ENCODE results near the gene NOL4L. TPM values are rescaled to one million over a fixed set of nuclear protein-coding genes. Genes with fewer than 3 reads are reported as not detected.
A peak's percentile ranks its signal among the peaks of the same experiment; 100 is the strongest.

NOL4L gene
- total RNA-seq, 1 donor from 2014 or later = 19.7 TPM

DNA sequence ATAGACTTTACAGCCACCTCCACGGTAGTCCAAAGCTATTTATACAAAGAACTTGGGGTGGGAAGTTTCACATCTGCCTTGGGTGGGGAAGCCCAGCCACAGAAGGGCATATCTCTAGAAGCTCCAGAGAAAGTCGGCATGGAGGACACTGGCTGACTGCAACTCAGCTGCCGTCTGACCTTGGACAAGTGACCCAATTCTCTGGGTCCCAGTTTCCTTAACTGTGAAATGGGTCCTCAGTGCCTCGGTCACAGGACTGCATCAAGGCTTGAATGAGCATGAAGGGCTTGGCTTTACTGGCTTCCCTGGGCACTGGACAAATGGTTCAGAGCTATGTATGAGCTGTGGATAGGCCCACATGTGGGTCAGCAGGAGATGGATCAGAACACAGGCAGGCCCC is 58.6 kb downstream of the NOL4L start:
- Histone ChIP-seq H3K9me3 (no peaks in the 10 kb centered on the region), H3K36me3 (no peaks in the 10 kb centered on the region), H3K27ac (no peak overlapping the region), H3K4me3 (no peak overlapping the region), H3K27me3 (no peaks in the 10 kb centered on the region), H3K4me1 (no peaks in the 10 kb centered on the region)
- DNase-seq (no peak), ATAC-seq (no peak)
- TF ChIP-seq, protein P1, sequence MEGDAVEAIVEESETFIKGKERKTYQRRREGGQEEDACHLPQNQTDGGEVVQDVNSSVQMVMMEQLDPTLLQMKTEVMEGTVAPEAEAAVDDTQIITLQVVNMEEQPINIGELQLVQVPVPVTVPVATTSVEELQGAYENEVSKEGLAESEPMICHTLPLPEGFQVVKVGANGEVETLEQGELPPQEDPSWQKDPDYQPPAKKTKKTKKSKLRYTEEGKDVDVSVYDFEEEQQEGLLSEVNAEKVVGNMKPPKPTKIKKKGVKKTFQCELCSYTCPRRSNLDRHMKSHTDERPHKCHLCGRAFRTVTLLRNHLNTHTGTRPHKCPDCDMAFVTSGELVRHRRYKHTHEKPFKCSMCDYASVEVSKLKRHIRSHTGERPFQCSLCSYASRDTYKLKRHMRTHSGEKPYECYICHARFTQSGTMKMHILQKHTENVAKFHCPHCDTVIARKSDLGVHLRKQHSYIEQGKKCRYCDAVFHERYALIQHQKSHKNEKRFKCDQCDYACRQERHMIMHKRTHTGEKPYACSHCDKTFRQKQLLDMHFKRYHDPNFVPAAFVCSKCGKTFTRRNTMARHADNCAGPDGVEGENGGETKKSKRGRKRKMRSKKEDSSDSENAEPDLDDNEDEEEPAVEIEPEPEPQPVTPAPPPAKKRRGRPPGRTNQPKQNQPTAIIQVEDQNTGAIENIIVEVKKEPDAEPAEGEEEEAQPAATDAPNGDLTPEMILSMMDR (IDR thresholded peaks at IDR 0.05) = no peak
- intact Hi-C loops (cut with DNase I) = no loop called here

DNA sequence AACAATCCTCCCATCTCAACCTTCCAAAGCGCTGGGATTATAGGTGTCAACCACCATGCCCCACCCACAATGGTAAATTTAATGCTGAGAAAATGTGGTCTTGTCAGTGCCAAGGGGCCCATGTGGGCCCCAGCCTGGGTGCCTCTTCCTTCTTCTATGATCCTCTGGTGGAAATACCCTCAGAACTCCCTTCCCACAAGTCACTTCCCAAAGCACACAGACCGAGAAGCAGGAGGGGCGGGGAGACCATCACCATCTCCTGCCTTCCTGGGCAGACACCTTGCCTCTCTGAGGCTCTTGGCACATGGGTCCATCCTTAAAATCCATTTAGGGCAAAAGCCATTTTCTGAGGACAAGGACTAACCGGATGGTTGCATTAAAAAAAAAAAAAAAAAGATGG is 59.0 kb downstream of the NOL4L start:
- no peaks in the 10 kb centered on the region for H3K36me3 ChIP-seq
- intact Hi-C loops (cut with DNase I) = no loop called here
- no peak overlapping the region for H3K27ac ChIP-seq
- DNase-seq (no peak), ATAC-seq (no peak)
- TF ChIP-seq, protein P1 (IDR thresholded peaks at IDR 0.05) = no peak
- H3K4me3 ChIP-seq = no peak overlapping the region
- no peaks in the 10 kb centered on the region for H3K4me1 ChIP-seq
- no peaks in the 10 kb centered on the region for H3K9me3 ChIP-seq
- H3K27me3 ChIP-seq = no peaks in the 10 kb centered on the region

DNA sequence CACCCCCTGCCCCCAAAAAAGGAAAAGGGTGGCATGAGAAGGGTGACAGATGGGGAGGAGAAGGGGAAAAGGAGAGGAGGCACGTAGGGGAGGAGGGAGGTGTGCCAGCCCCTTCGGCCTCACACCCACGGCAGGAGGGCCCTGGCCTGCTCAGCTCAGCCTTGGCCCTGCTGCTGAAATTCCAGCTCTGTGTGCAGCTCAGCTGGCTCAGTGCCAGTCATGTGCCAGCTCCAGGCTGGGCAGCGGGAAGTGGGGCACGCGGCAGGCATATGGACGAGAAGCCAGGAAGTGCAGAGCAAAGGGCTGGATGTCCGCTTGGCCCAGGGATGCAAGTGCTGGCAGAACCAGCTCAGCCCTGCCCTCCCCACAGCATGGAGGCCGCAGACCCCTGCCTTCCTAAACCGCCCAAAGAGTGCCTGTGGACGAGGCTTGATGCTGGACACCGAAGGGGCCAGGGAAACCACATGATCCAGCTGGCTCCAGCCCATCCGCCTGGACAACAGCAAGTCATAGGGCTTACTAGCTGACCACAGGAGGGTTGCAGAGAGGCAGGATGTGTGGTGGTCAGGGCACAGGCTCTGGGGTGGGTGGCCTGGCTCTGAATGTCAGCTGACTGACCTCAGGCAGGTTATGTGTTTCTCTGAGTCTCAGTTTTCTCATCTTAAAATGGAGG is 60.2 kb downstream of the NOL4L start:
- peak; percentile 85 for DNase-seq
- no peak overlapping the region for H3K27ac ChIP-seq
- no peaks in the 10 kb centered on the region for H3K4me1 ChIP-seq
- TF ChIP-seq, protein P1 (IDR thresholded peaks at IDR 0.05) = no peak
- no peaks in the 10 kb centered on the region for H3K9me3 ChIP-seq
- no peaks in the 10 kb centered on the region for H3K27me3 ChIP-seq
- ATAC-seq = peak; percentile 52
- H3K36me3 ChIP-seq = no peaks in the 10 kb centered on the region
- H3K4me3 ChIP-seq = no peak overlapping the region
- intact Hi-C loops (cut with DNase I) = loop anchor here (5.0 kb wide), 1 partner anchor 127 kb away; no protein-coding TSS in a partner anchor

DNA sequence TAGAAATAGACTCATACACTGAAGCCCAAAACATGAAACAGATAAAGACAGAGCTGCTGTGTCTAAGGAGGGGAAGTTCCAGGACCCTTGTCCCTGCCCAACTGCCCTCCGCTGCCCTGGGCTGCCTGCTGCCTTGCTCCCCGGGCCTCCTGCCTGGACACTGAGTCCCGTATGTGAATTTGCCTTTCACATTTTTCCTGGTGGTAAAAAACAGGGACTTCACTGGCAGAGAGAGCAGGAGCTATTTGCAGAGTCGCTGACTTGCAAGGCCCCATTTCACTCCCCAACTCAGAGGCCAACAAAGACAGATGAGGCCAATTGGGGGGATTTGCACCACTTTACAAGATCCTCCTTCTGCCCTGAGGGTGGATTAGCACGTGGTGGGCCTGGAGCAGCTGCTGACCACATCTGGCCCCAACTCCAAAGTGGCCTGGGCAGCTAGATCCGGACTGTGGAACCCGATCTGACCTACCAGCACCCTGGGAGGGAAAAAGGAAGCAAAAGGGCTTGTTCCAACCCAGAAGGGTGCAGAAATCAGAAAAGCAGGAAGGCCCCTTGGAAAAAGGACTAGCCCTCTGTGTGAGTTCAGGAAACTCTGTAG is 61.4 kb downstream of the NOL4L start:
- no peaks in the 10 kb centered on the region for H3K36me3 ChIP-seq
- no peaks in the 10 kb centered on the region for H3K9me3 ChIP-seq
- intact Hi-C loops (cut with DNase I) = loop anchor here (5.0 kb wide), 1 partner anchor 129 kb away; no protein-coding TSS in a partner anchor
- TF ChIP-seq, protein P1 (IDR thresholded peaks at IDR 0.05) = no peak
- ATAC-seq (no peak), DNase-seq (no peak)
- H3K4me1 ChIP-seq = no peaks in the 10 kb centered on the region
- H3K27ac ChIP-seq = no peak overlapping the region
- no peak overlapping the region for H3K4me3 ChIP-seq
- H3K27me3 ChIP-seq = no peaks in the 10 kb centered on the region

DNA sequence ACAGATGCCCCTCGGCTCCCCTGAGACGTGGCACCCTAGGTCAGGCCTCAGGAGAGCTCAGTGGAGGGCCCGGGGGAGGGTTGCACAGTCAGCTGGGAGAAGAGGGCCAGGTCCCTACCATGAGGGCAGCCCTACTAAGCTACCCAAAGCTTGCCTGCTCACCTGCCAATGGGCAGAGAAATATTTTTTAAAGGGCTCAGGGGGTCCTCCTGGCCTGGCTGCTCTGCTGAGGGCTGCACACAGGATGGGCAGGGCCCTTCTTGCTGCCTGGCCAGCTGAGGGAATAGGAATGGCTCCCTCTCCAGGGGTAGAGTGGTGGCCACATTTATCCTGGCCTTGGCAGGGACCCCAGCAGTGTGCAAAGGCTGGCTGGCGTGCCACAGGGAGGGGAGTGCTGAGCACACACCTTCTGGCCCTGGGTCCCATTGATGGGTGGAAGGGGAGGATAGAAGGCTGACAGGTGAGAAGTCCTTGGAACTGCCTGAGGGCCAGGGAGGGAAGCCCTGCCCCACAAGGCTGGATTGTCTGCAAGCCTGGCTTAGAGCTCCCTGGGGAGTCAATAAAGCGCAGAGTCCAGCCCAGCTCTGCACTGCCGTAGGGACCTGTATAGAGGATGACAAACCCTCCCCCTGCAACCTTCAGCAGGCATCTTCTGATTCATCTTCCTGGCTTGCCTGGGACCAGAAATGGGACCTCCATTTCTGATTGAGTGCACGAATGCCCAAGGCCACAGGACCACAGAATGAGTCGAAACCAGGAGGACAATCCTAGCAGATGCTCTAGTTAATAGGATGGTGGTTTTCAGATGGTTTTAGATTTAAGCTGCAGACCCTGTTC is 62.1 kb downstream of the NOL4L start:
- no peak overlapping the region for H3K4me3 ChIP-seq
- no peaks in the 10 kb centered on the region for H3K36me3 ChIP-seq
- TF ChIP-seq, protein P1 (IDR thresholded peaks at IDR 0.05) = no peak
- no peaks in the 10 kb centered on the region for H3K9me3 ChIP-seq
- ATAC-seq = no peak
- intact Hi-C loops (cut with DNase I) = loop anchor here (5.0 kb wide), 1 partner anchor 129 kb away; no protein-coding TSS in a partner anchor
- no peaks in the 10 kb centered on the region for H3K27me3 ChIP-seq
- no peak for DNase-seq
- H3K4me1 ChIP-seq = peaks cover 3% of the 10 kb centered on the region
- no peak overlapping the region for H3K27ac ChIP-seq
